ENCODE measurements around the gene KRTAP5-8. TPM values are rescaled to one million over a fixed set of nuclear protein-coding genes. Genes with fewer than 3 reads are reported as not detected.
"Not testable (repeated sequence)": the region's sequence is repeated elsewhere in the genome, so short reads cannot be mapped to it uniquely, and the experiment has no call there.

KRTAP5-8 gene, protein sequence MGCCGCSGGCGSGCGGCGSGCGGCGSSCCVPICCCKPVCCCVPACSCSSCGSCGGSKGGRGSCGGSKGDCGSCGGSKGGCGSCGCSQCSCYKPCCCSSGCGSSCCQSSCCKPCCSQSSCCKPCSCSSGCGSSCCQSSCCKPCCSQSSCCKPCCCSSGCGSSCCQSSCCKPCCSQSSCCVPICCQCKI
- not detected for total RNA-seq

DNA sequence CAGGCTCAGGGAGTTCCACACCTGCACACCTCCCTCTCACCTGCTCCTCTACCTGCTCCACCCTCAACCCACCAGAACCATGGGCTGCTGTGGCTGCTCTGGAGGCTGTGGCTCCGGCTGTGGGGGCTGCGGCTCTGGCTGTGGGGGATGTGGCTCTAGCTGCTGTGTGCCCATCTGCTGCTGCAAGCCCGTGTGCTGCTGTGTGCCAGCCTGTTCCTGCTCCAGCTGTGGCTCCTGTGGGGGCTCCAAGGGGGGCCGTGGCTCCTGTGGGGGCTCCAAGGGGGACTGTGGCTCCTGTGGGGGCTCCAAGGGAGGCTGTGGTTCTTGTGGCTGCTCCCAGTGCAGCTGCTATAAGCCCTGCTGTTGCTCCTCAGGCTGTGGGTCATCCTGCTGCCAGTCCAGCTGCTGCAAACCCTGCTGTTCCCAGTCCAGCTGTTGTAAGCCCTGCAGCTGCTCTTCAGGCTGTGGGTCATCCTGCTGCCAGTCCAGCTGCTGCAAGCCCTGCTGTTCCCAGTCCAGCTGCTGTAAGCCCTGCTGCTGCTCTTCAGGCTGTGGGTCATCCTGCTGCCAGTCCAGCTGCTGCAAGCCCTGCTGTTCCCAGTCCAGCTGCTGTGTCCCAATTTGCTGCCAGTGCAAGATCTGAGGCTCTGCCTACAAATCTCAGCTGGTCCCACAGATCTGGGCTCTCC lies at the start of gene KRTAP5-8:
Gene KRTAP5-8, plus strand, starts transcription at position 49 of the 689 bp plus-strand sequence. Its CDS starts 31 bp downstream, at position 80.
- H3K27me3 Mint-ChIP-seq; H3K27ac Mint-ChIP-seq; H3K36me3 Mint-ChIP-seq (ENCODE audit: low read depth); H3K4me1 Mint-ChIP-seq; H3K4me3 Mint-ChIP-seq; ATAC-seq; POLR2A ChIA-PET; intact Hi-C loops (cut with DNase I, micrococcal nuclease); CTCF ChIA-PET; DNase-seq; H3K9me3 Mint-ChIP-seq (ENCODE audit: low read depth): not testable (repeated sequence)

DNA sequence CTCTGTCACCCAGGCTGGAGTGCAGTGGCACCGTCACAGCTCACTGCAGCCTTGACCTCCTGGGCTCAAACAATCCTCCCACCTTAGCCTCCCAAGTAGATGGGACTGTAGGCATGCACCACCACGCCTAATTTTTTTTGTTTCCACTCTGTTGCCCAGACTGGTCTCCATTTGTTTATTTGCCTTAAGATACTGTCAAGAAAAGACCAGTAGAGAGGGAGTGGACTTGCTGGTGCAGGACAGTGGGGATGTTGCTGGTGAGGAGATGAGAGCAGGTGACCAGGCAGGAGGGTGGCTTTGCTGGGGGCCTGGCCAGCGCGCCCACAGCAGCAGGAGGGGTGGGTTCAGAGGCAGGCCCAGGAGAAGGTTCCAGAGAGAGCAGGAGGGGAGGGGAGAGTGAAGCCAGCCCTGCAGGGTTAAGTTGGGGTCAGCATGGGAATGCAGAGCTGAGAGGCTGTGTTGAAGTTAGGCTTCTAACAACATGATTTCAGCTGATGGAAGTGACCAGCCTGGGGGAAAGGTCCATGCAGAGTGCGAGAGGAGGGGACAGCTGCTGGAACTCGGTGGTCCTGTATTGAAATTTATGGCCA lies 49.0 kb upstream of the KRTAP5-8 start:
- intact Hi-C loops (cut with DNase I, micrococcal nuclease) = loop anchor here in 1 of 2 experiments (1.0 kb wide), 1 partner anchor 35 kb away; the partner anchor contains the start of gene NADSYN1
- Mint-ChIP-seq H3K27ac (peak overlapping the region; percentile 70), H3K36me3 (ENCODE audit: low read depth) (peaks cover 64% of the 10 kb centered on the region)

DNA sequence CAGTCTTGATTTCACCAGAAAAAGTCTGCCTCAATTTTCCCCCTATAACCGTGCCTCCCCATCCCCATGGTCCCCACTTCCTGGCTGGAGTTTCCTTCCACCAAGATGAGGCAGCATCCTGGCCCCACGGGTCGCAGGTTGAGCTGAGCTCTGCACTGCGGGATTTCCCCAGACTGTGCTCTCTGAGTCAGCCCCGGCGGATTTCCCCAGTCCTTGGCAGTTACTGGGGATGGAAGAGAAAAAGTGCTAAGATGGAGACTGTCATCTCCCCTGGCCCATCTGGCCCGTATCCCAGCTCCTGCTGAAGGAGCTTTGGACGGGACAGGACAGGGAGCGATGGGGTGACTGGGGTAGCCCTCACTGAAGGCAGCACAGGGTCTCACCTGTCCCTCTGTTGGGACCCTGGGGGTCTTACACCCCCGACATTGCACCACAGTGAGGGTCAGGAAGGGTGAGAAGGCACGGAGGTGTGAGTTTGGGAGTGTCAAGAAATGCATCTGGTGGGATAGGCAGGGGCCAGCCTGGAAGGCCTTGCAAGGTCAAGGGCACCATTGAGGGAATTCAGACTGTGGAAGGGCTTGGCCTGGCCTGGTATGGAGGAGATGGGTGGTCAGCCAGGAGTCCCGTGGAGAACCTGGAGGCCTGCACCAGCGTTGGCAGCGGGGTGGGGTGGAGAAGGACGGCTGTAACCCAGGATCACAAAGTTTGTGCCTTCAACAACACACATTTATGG lies 48.3 kb upstream of the KRTAP5-8 start:
- Mint-ChIP-seq H3K27ac (peak overlapping the region; percentile 89), H3K27me3 (no peaks in the 10 kb centered on the region), H3K4me3 (no peak overlapping the region), H3K4me1 (peaks cover 21% of the 10 kb centered on the region), H3K36me3 (ENCODE audit: low read depth) (peaks cover 63% of the 10 kb centered on the region), H3K9me3 (ENCODE audit: low read depth) (no peaks in the 10 kb centered on the region)
- DNase-seq (peak; percentile 87), ATAC-seq (peak; percentile 99)
- CTCF ChIA-PET = no interaction called here
- intact Hi-C loops (cut with DNase I, micrococcal nuclease) = loop anchor here in 1 of 2 experiments (1.0 kb wide), 1 partner anchor 36 kb away; the partner anchor contains the start of gene NADSYN1
- POLR2A ChIA-PET = interaction anchor here (0.6 kb wide), 1 partner anchor 20 kb away, joined by 3 read pairs; no protein-coding TSS in a partner anchor

More for the DNA sequence above, 49.0 kb upstream of the KRTAP5-8 start:
- CTCF ChIA-PET = no interaction called here
- Mint-ChIP-seq H3K9me3 (ENCODE audit: low read depth) (no peaks in the 10 kb centered on the region), H3K27me3 (no peaks in the 10 kb centered on the region), H3K4me3 (no peak overlapping the region), H3K4me1 (peaks cover 21% of the 10 kb centered on the region)
- no peak for DNase-seq
- POLR2A ChIA-PET = interaction anchor here (0.6 kb wide), 1 partner anchor 21 kb away, joined by 3 read pairs; no protein-coding TSS in a partner anchor
- peak; percentile 14 for ATAC-seq

DNA sequence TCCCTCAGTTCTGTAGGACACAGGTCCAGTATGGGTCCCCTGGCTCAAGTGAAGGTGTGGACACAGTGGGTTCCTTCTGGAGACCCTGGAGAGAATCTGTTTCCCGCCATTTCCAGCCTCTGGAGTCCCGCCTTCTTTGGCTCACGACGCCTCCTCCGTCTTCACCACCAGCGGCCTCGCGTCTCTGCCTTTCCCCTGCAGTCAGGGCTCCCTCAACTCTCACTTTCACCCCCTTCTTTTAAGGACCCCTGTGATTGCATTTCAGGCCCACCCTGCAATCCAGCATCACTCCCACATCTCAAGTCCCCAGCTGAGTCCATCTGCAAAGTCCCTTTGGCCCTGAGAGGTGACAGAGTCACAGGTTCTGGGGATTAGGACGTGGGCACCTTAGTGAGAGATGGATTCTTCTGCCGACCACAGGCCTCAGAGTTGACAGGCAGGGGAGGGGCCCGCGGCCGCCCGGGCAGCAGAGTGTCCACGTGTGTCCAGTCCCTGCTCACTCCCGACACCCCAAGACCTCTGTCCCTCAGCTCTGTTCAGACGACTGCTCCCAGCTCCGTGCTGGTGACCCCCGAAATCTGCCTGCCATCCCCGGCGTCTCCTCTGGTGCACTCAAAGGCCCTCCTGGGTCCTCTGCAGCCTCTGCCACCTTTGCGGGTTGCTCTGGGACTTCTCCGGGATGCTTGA lies 47.6 kb upstream of the KRTAP5-8 start:
- no peaks in the 10 kb centered on the region for H3K27me3 Mint-ChIP-seq
- POLR2A ChIA-PET = no interaction called here
- H3K36me3 Mint-ChIP-seq (ENCODE audit: low read depth) = peaks cover 65% of the 10 kb centered on the region
- peaks cover 21% of the 10 kb centered on the region for H3K4me1 Mint-ChIP-seq
- ATAC-seq (no peak), DNase-seq (no peak)
- CTCF ChIA-PET = no interaction called here
- no peaks in the 10 kb centered on the region for H3K9me3 Mint-ChIP-seq (ENCODE audit: low read depth)
- H3K4me3 Mint-ChIP-seq = no peak overlapping the region
- H3K27ac Mint-ChIP-seq = peak overlapping the region; percentile 89
- intact Hi-C loops (cut with DNase I, micrococcal nuclease) = no loop called here

DNA sequence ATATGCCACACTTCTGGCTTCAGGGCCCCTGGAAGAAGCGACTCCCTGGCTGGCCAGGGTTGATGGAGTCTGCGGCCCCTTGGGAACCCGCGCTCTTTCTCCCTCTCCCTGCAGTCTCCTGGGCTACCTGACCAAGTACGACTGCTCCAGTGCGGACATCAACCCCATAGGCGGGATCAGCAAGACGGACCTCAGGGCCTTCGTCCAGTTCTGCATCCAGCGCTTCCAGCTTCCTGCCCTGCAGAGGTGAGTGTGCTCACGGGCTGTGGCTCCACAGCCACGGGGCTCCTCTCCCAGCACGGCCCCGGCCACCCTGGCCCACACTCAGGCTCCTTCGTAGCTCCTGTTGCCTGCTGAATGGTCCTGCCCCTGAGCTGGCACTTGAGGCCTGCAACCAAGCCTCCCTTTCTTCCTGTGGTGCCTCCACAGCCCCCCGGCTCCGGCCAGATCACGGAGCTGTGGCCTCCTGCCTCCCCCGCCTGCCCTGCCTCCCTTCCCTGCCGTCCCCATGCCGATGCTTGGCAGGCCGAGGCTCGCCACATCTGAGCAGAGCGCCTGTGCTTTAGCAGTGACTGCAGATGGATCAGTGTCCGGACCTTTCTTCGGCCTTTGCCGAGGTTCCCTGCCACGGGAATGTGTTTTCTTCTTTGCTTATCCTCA lies 47.0 kb upstream of the KRTAP5-8 start:
- Mint-ChIP-seq H3K4me3 (no peak overlapping the region), H3K36me3 (ENCODE audit: low read depth) (peaks cover 64% of the 10 kb centered on the region), H3K9me3 (ENCODE audit: low read depth) (no peaks in the 10 kb centered on the region), H3K27ac (no peak overlapping the region), H3K27me3 (no peaks in the 10 kb centered on the region), H3K4me1 (peaks cover 21% of the 10 kb centered on the region)
- no peak for DNase-seq
- no peak for ATAC-seq
- ChIA-PET CTCF (no interaction called here), POLR2A (no interaction called here)
- intact Hi-C loops (cut with DNase I, micrococcal nuclease) = no loop called here

DNA sequence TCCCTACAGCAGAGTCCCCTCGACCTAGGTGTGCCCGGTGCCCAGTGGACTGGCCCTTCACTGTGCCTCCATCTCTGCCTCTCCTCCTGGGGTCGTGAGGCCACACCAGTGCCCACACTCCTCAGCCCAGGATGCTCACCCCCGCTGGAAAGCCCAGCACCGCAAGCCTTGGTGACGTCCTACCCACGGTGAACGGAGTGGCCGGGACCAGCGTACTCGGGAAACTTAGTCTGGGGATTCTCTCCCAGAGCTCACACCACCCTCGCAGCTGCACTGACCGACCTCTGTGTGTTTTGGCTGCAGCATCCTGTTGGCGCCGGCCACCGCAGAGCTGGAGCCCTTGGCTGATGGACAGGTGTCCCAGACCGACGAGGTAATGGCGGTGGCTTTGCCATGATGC lies 46.3 kb upstream of the KRTAP5-8 start:
- ChIA-PET POLR2A (no interaction called here), CTCF (no interaction called here)
- Mint-ChIP-seq H3K27ac (no peak overlapping the region), H3K4me1 (peaks cover 21% of the 10 kb centered on the region), H3K27me3 (no peaks in the 10 kb centered on the region), H3K9me3 (ENCODE audit: low read depth) (no peaks in the 10 kb centered on the region), H3K36me3 (ENCODE audit: low read depth) (peaks cover 62% of the 10 kb centered on the region), H3K4me3 (no peak overlapping the region)
- ATAC-seq (no peak), DNase-seq (no peak)
- intact Hi-C loops (cut with DNase I, micrococcal nuclease) = no loop called here

DNA sequence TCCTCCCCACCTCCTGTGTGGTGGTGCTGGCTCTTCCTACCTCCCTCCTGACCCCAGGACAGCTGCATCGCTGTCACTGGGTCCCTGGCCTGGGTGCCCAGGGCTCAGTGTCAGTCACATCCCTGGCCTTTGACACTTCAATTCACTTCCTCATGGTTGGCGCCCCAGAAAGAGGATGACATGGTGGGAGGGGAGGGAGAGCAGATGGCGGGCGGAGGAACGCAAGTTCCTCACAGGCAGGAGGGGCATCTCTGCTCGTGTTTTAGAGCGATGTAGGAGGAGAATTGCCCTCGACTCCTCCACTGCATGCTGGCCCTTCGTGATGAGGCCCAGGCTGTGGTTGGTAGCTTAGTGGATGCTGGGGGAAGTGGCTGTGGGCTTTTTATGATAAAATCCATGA lies 45.9 kb upstream of the KRTAP5-8 start:
- ATAC-seq (no peak), DNase-seq (no peak)
- intact Hi-C loops (cut with DNase I, micrococcal nuclease) = no loop called here
- Mint-ChIP-seq H3K4me3 (no peak overlapping the region), H3K4me1 (peaks cover 21% of the 10 kb centered on the region), H3K36me3 (ENCODE audit: low read depth) (peaks cover 66% of the 10 kb centered on the region), H3K27ac (no peak overlapping the region), H3K27me3 (no peaks in the 10 kb centered on the region), H3K9me3 (ENCODE audit: low read depth) (no peaks in the 10 kb centered on the region)
- CTCF ChIA-PET = no interaction called here
- POLR2A ChIA-PET = no interaction called here

DNA sequence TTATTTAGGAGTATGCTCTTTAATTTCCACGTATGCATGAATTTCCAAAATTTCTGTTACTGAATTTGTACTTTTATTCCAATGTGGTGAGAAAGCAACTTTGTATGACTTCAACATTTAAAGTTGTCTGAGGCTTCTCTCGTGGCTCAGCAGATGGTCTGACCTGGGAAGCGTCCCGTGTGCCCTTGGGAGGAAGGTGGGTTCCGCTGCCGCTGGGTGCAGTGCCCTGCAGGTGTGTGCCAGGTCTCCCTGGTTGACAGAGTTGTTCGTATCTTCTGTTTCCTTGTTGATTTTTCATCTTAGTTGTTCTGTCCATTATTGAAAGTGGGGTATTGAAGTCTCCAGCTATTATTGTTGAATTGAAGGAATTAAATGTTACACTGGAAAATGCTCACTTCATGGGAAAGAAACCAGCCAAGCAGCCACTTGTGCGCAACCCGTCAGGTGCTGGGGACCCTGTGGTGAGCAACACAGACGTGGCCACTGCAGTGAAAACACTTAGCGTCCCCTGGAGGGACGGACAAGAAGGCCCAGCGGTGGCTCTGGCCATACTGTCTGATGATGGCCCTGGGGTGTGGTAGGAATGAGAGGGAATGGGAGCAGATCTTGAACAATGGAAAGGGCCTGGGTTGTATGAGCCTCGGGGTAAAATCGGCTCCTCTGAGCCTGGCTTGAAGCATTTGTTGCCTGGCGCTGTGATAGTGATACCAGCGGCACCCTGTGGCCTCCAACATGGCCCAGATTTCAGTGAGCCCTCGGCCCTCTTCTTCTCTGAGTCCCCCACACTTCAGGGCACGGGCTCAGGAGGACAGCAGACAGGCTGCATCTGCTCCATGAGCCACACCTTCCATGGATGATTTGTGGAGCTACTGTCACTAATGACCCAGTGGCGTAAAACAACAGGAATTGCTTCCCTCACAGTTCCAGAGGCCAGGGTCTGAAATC lies 42.3 kb upstream of the KRTAP5-8 start:
- no peaks in the 10 kb centered on the region for H3K9me3 Mint-ChIP-seq (ENCODE audit: low read depth)
- no peak overlapping the region for H3K4me3 Mint-ChIP-seq
- ATAC-seq = no peak
- DNase-seq = no peak
- ChIA-PET CTCF (no interaction called here), POLR2A (no interaction called here)
- peaks cover 74% of the 10 kb centered on the region for H3K36me3 Mint-ChIP-seq (ENCODE audit: low read depth)
- no peak overlapping the region for H3K27ac Mint-ChIP-seq
- intact Hi-C loops (cut with DNase I, micrococcal nuclease) = no loop called here
- peaks cover 4% of the 10 kb centered on the region for H3K4me1 Mint-ChIP-seq
- no peaks in the 10 kb centered on the region for H3K27me3 Mint-ChIP-seq

DNA sequence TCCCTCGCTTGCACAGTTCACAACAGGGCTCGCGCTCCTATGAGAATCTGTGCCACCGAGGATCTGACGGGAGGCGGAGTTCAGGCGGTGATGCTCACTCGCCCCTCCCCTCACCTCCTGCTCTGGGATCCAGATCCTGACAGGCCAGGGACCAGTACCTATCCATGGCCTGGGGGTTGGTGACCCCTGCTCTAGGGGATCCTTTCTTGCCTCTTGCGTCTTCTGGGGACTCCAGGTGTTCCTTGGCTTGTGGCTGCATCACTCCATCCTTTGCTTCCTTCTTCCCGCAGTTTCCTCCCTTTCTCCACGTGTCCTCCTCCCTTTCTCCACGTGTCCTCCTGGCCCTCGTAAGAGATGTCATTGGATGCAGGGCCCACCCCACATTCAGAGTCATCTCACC lies 41.4 kb upstream of the KRTAP5-8 start:
- intact Hi-C loops (cut with DNase I, micrococcal nuclease) = no loop called here
- Mint-ChIP-seq H3K36me3 (ENCODE audit: low read depth) (peaks cover 75% of the 10 kb centered on the region), H3K4me1 (peaks cover 4% of the 10 kb centered on the region), H3K9me3 (ENCODE audit: low read depth) (no peaks in the 10 kb centered on the region), H3K27me3 (no peaks in the 10 kb centered on the region), H3K27ac (no peak overlapping the region), H3K4me3 (no peak overlapping the region)
- CTCF ChIA-PET = no interaction called here
- POLR2A ChIA-PET = no interaction called here
- ATAC-seq (no peak), DNase-seq (no peak)

DNA sequence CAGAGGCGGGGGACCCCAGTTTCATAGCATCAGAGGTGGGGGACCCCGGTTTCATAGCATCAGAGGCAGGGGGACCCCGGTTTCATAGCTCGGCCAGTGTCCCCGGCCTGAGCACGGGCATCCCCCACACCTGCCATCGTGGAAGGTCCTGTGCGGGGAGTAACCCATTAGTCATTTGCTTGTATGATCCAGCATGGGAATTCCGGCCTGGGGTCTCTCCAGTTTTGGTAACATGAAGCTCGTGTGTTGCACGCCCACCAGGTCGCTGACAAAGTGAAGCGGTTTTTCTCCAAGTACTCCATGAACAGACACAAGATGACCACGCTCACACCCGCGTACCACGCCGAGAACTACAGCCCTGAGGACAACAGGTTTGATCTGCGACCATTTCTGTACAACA lies 39.7 kb upstream of the KRTAP5-8 start:
- intact Hi-C loops (cut with DNase I, micrococcal nuclease) = no loop called here
- no peaks in the 10 kb centered on the region for H3K27me3 Mint-ChIP-seq
- no peak for DNase-seq
- no peaks in the 10 kb centered on the region for H3K9me3 Mint-ChIP-seq (ENCODE audit: low read depth)
- H3K4me3 Mint-ChIP-seq = no peak overlapping the region
- CTCF ChIA-PET = no interaction called here
- peaks cover 72% of the 10 kb centered on the region for H3K36me3 Mint-ChIP-seq (ENCODE audit: low read depth)
- no peak for ATAC-seq
- H3K27ac Mint-ChIP-seq = no peak overlapping the region
- POLR2A ChIA-PET = no interaction called here
- H3K4me1 Mint-ChIP-seq = peaks cover 4% of the 10 kb centered on the region
